Measurements from ENCODE around the gene KCNQ1. TPM values are rescaled to one million over a fixed set of nuclear protein-coding genes. Genes with fewer than 3 reads are reported as not detected.

The KCNQ1 gene
- total and polyA plus RNA-seq, 2 donors (not counting 1 experiment from before 2014, with no cell fraction given), result not detected

DNA sequence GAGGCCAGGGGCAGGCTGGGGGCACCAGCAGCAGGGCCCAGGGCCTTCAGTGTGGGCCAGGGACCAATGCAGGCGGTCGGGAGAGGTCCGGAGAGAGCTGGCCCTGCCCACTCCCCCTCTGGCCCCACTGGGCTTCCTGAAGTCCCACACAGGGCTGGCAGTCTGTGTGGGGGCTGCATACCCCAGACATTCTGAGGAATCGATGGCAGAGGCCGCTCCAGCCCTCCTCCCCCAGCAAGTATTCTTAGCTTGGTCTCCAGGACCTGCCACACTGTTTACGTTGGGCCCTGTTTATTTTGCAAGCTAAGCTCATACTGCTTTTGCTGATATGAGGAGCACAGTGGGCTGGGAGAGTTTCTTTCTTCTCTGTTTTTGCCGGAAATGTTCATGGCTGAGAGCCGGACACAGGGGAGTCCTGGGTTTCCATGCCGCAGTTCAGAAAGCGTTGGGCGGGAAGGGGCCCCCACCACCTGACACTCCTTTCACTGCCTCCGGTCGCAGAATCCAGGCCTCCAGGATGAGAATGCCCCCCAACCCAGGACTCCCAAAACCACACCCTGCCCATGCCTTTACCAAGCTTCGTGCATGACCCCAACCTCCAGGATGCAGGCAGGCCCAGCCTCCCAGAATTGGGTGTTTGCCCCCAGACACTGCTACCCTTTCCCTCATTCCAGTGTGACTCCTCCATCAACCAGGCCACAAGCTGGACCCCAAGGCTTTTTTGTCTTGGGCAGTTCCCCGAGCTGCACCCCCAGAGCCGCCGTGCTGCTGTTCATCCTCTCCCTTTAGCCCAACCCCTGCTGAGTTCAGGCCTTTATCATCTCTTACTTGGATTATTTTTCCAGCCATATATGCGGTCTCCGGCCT, 336.8 kb downstream of the KCNQ1 start:
- H3K4me2 ChIP-seq (ENCODE audit: extremely low read depth, insufficient read depth, low read length), result no peak overlapping the region
- no peaks in the 10 kb centered on the region for H4K20me1 ChIP-seq (ENCODE audit: control insufficient read depth, extremely low read depth, insufficient read depth, low read length)
- no peak overlapping the region for H2AFZ ChIP-seq (ENCODE audit: low read length)
- H3K36me3 ChIP-seq (ENCODE audit: control insufficient read depth, insufficient read depth, low read length), result no peaks in the 10 kb centered on the region
- no peak for TF ChIP-seq EZH2 (IDR thresholded peaks at IDR 0.05; ENCODE audit: low read length, missing control alignments)
- TF ChIP-seq, protein P1, sequence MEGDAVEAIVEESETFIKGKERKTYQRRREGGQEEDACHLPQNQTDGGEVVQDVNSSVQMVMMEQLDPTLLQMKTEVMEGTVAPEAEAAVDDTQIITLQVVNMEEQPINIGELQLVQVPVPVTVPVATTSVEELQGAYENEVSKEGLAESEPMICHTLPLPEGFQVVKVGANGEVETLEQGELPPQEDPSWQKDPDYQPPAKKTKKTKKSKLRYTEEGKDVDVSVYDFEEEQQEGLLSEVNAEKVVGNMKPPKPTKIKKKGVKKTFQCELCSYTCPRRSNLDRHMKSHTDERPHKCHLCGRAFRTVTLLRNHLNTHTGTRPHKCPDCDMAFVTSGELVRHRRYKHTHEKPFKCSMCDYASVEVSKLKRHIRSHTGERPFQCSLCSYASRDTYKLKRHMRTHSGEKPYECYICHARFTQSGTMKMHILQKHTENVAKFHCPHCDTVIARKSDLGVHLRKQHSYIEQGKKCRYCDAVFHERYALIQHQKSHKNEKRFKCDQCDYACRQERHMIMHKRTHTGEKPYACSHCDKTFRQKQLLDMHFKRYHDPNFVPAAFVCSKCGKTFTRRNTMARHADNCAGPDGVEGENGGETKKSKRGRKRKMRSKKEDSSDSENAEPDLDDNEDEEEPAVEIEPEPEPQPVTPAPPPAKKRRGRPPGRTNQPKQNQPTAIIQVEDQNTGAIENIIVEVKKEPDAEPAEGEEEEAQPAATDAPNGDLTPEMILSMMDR (conservative IDR thresholded peaks at IDR 0.05 in 1 of 2, IDR thresholded peaks at IDR 0.05 in 1 of 2; ENCODE audit: low read depth in 1 of 2, low read length in 2 of 2), result no peak
- no peak overlapping the region for H3K9ac ChIP-seq (ENCODE audit: insufficient read depth, low read length)
- no peaks in the 10 kb centered on the region for H3K79me2 ChIP-seq (ENCODE audit: control insufficient read depth, insufficient read depth, low read length)
- no peak overlapping the region for H3K27ac ChIP-seq (ENCODE audit: insufficient read depth, low read length)
- no peaks in the 10 kb centered on the region for H3K9me3 ChIP-seq (ENCODE audit: control insufficient read depth, insufficient read depth, low read depth, low read length)
- DNase-seq (ENCODE audit: low read depth in 2 of 2), result peak in 1 of 2 donors; percentile 14
- peaks cover 8% of the 10 kb centered on the region for H3K4me1 ChIP-seq (ENCODE audit: control insufficient read depth, extremely low read depth, insufficient read depth, low read length)
- no peak overlapping the region for H3K4me3 ChIP-seq (replicated peaks in 1 of 4; ENCODE audit: control extremely low read depth in 1 of 4, insufficient read depth in 1 of 4, low read depth in 3 of 4, low read length in 4 of 4)
- no peaks in the 10 kb centered on the region for H3K27me3 ChIP-seq (ENCODE audit: control insufficient read depth, insufficient read depth, low read length)

GRCh38 chr11:2782769-2783168, 338.0 kb downstream of the KCNQ1 start:
- Histone ChIP-seq H3K4me1 (ENCODE audit: control insufficient read depth, extremely low read depth, insufficient read depth, low read length) (peaks cover 5% of the 10 kb centered on the region), H3K27ac (ENCODE audit: insufficient read depth, low read length) (no peak overlapping the region), H3K9me3 (ENCODE audit: control insufficient read depth, insufficient read depth, low read depth, low read length) (no peaks in the 10 kb centered on the region), H3K27me3 (ENCODE audit: control insufficient read depth, insufficient read depth, low read length) (no peaks in the 10 kb centered on the region), H3K4me3 (replicated peaks in 1 of 4; ENCODE audit: control extremely low read depth in 1 of 4, insufficient read depth in 1 of 4, low read depth in 3 of 4, low read length in 4 of 4) (no peak overlapping the region), H3K4me2 (ENCODE audit: extremely low read depth, insufficient read depth, low read length) (no peak overlapping the region), H3K9ac (ENCODE audit: insufficient read depth, low read length) (no peak overlapping the region), H3K79me2 (ENCODE audit: control insufficient read depth, insufficient read depth, low read length) (no peaks in the 10 kb centered on the region), H3K36me3 (ENCODE audit: control insufficient read depth, insufficient read depth, low read length) (no peaks in the 10 kb centered on the region), H4K20me1 (ENCODE audit: control insufficient read depth, extremely low read depth, insufficient read depth, low read length) (no peaks in the 10 kb centered on the region), H2AFZ (ENCODE audit: low read length) (no peak overlapping the region)
- TF ChIP-seq, protein P1 (conservative IDR thresholded peaks at IDR 0.05 in 1 of 2, IDR thresholded peaks at IDR 0.05 in 1 of 2; ENCODE audit: low read depth in 1 of 2, low read length in 2 of 2), result no peak
- TF ChIP-seq EZH2 (IDR thresholded peaks at IDR 0.05; ENCODE audit: low read length, missing control alignments), result no peak
- DNase-seq (ENCODE audit: low read depth in 2 of 2), result no peak

DNA sequence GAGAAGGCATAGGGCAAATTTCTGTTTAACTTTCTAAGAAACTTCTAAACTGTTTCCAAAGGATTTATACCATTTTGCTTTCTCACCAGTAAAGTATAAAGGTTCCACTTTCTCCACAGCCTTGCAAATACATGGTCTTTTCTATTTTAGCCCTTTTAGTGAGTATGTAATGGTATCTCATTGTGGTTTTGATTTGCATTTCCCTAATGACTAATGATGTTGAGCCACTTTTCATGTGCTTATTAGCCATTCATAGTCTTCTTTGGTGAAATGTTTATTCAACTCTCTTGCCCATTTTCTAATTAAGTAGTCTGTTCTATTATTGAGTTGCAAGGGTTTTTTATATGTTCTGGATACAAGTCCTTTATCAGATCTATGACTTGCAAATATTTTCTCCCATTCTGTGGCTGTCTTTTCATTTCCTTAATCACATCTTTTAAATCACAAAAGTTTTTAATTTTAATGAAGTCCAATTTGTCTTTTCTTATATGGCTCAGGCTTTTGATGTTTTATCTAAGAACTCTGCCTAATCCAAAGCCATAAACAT, 338.8 kb downstream of the KCNQ1 start:
- no peak overlapping the region for H2AFZ ChIP-seq (ENCODE audit: low read length)
- no peak overlapping the region for H3K4me3 ChIP-seq (replicated peaks in 1 of 4; ENCODE audit: control extremely low read depth in 1 of 4, insufficient read depth in 1 of 4, low read depth in 3 of 4, low read length in 4 of 4)
- no peaks in the 10 kb centered on the region for H3K9me3 ChIP-seq (ENCODE audit: control insufficient read depth, insufficient read depth, low read depth, low read length)
- no peaks in the 10 kb centered on the region for H3K4me1 ChIP-seq (ENCODE audit: control insufficient read depth, extremely low read depth, insufficient read depth, low read length)
- no peaks in the 10 kb centered on the region for H3K79me2 ChIP-seq (ENCODE audit: control insufficient read depth, insufficient read depth, low read length)
- no peak overlapping the region for H3K27ac ChIP-seq (ENCODE audit: insufficient read depth, low read length)
- no peaks in the 10 kb centered on the region for H3K36me3 ChIP-seq (ENCODE audit: control insufficient read depth, insufficient read depth, low read length)
- no peaks in the 10 kb centered on the region for H3K27me3 ChIP-seq (ENCODE audit: control insufficient read depth, insufficient read depth, low read length)
- TF ChIP-seq EZH2 (IDR thresholded peaks at IDR 0.05; ENCODE audit: low read length, missing control alignments), result no peak
- TF ChIP-seq, protein P1 (conservative IDR thresholded peaks at IDR 0.05 in 1 of 2, IDR thresholded peaks at IDR 0.05 in 1 of 2; ENCODE audit: low read depth in 1 of 2, low read length in 2 of 2), result no peak
- no peak overlapping the region for H3K4me2 ChIP-seq (ENCODE audit: extremely low read depth, insufficient read depth, low read length)
- no peak overlapping the region for H3K9ac ChIP-seq (ENCODE audit: insufficient read depth, low read length)
- no peaks in the 10 kb centered on the region for H4K20me1 ChIP-seq (ENCODE audit: control insufficient read depth, extremely low read depth, insufficient read depth, low read length)
- DNase-seq (ENCODE audit: low read depth in 2 of 2), result peak; percentile 17 to 60

Measured in fibroblast of lung (primary cell).